ENCODE results near the gene DIPK1C. TPM values are rescaled to one million over a fixed set of nuclear protein-coding genes. Genes with fewer than 3 reads are reported as not detected.

Gene DIPK1C
- total RNA-seq, 1 donor from 2014 or later = not detected

DNA sequence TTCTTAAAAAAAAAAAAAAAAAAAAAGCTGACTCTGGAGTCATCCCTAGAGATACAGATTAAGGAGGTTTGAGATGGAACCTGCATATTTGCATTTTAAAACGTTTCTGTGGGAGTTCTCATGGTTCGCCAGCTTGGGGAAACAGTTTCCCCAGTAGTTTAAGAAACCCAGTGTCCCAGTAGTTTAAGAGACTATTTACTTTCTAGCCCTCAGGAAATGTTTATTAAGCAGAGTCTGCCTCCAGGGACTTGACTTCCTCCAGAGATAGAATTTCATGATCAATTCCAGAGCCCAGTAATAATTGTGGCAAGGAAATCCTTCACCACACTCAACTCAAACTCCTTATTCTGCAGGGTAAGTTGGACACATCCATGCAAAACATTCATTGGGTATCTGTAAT, 39.1 kb downstream of the DIPK1C start:
- no peak overlapping the region for H3K4me3 ChIP-seq (ENCODE audit: low read depth, low read length)
- no peak for DNase-seq (ENCODE audit: low read depth)

DNA sequence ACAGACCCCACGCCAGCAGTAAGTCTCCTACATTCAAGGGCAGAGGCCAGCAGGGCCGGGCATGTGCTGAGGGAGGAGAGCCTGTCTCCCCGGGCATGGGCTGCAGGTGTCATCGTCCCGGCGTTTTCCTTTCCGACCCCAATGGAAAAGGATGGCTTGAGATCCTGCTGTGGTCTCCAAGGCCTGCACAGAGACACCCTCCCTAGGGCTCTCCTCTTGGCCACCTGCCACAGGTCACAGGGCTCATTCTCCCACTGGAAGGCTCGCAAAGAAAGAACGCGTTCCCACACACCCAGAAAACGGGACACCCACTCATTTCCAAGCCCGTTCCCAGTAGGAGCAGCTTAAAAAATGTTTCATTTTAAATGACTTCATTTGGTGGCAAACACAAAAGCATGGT, 41.0 kb downstream of the DIPK1C start:
- no peak for DNase-seq (ENCODE audit: low read depth)
- no peak overlapping the region for H3K4me3 ChIP-seq (ENCODE audit: low read depth, low read length)
- TF ChIP-seq, protein P1, sequence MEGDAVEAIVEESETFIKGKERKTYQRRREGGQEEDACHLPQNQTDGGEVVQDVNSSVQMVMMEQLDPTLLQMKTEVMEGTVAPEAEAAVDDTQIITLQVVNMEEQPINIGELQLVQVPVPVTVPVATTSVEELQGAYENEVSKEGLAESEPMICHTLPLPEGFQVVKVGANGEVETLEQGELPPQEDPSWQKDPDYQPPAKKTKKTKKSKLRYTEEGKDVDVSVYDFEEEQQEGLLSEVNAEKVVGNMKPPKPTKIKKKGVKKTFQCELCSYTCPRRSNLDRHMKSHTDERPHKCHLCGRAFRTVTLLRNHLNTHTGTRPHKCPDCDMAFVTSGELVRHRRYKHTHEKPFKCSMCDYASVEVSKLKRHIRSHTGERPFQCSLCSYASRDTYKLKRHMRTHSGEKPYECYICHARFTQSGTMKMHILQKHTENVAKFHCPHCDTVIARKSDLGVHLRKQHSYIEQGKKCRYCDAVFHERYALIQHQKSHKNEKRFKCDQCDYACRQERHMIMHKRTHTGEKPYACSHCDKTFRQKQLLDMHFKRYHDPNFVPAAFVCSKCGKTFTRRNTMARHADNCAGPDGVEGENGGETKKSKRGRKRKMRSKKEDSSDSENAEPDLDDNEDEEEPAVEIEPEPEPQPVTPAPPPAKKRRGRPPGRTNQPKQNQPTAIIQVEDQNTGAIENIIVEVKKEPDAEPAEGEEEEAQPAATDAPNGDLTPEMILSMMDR (conservative IDR thresholded peaks at IDR 0.05; ENCODE audit: low read depth, low read length) = no peak

More for the DNA sequence above, 39.1 kb downstream of the DIPK1C start:
- TF ChIP-seq, protein P1 (conservative IDR thresholded peaks at IDR 0.05; ENCODE audit: low read depth, low read length) = no peak

DNA sequence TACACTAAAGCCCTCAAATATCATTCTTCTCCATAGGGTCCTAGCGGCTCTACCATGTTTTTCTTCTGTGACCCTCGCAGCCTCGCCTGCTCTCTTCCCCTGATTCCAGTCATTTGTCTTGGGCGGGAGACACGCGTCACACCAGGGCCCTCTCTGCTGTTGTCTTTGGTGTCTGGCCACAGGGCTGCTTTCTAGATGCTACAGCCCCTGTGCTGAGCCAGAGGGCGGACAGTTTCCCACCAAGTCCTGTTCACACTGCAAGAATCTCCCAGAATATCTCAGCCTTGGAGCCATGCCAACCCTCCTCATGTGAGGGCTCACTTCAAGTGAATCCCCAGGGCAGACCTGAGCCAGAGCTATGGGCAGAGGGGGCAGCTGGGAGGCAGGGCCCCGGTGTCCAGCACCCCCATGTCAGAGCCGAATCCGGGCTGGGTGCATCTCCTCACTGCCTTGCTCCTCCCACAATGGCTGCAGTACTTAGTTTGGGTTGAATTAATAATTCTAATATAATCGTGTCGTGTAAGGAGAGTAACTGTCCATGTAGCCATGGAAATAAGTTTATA, 42.1 kb downstream of the DIPK1C start:
- H3K4me3 ChIP-seq (ENCODE audit: low read depth, low read length) = no peak overlapping the region
- no peak for DNase-seq (ENCODE audit: low read depth)
- TF ChIP-seq, protein P1 (conservative IDR thresholded peaks at IDR 0.05; ENCODE audit: low read depth, low read length) = no peak

DNA sequence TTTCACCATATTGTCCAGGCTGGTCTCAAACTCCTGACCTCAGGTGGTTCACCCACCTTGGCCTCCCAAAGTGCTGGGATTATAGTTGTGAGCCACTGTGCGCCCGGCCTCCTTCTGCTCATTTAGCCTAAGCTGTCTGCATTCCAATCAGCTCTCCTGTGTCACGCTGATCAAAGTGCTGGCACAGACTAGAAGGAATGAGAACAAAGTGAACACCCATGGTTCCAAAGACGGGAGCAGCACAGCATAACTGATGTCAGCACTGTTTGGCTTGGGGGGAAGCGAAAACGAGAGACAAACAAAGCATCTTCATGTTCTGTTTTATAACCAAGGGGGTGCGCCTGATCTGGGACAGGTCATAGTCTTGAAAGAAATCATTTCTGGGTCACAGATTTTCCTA, 43.3 kb downstream of the DIPK1C start:
- H3K4me3 ChIP-seq (ENCODE audit: low read depth, low read length) = no peak overlapping the region
- DNase-seq (ENCODE audit: low read depth) = no peak
- TF ChIP-seq, protein P1 (conservative IDR thresholded peaks at IDR 0.05; ENCODE audit: low read depth, low read length) = no peak

DNA sequence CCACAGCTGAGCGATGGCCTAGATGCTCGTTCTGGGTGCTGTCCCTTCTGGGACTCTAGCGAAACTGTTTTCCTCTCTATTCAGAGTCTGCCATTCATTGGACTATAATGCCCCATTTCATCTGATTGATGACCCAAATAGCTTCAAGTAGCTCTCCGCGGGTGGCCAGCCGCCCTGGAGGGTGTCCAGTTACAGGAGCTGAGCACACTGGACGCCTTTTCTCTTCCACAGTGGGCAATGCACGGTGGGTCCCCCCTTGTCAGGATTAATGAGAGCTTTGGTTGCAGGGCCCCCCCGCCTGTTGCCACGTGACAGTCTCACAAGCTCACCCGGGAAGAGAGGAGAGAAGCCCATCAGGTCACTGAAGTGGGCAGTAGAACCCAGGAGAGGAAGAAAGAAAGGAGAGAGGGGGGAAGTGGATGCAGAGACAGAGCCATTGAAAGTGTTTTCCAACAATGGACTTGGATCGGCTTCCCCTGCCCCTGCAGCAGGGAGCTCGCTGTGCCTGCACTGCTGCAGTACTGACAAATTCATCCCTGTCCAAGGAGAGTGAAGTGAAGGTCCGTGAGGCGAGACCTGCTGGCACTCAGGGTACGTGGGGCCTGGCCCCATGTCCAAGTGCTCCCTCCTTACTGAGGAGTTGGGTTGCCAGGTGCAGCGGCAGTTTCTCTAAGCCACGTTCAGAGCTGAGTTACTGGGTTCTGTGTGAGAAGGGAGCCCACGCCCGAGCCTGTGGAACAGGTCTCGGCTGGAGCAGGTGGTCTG, 44.8 kb downstream of the DIPK1C start:
- no peak for DNase-seq (ENCODE audit: low read depth)
- TF ChIP-seq, protein P1 (conservative IDR thresholded peaks at IDR 0.05; ENCODE audit: low read depth, low read length) = no peak
- no peak overlapping the region for H3K4me3 ChIP-seq (ENCODE audit: low read depth, low read length)

DNA sequence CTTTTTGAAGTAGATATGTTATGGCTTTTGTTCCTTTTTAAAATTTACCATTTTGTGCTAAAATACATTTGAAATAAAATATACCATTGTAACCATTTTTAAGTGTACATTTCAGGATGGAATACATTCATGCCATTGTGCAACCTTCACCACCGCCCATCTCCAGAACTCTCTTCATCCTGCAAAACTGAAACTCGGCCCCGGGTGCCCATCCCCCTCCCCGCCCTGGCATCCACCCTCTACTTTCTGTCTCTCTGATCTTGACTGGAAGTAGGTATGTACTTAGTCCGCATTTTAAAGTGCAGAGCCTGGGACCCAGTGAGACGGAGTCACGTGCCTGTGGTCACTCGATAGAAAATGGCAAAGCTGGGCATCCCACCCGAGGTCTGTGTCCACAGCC, 45.6 kb downstream of the DIPK1C start:
- DNase-seq (ENCODE audit: low read depth) = no peak
- TF ChIP-seq, protein P1 (conservative IDR thresholded peaks at IDR 0.05; ENCODE audit: low read depth, low read length) = no peak

More for the DNA sequence above, 45.6 kb downstream of the DIPK1C start:
- H3K4me3 ChIP-seq (ENCODE audit: low read depth, low read length) = no peak overlapping the region

All from epithelial cell of proximal tubule (primary cell).